BE2C (cell line): ENCODE measurements around the gene NFYC.

ENCODE experiments used
- DNase-seq: peaks from one replicate; pipeline ENCODE4 v3.0.0-alpha.2; 2020
- H3K27me3 ChIP-seq: fragments of 250-450 bp; sonication (Bioruptor Pico); 2 replicates; pipeline ENCODE4 v1.5.1; 2020; ENCODE audit warnings: mild to moderate bottlenecking
- H3K36me3 ChIP-seq: fragments of 250-450 bp; sonication (Bioruptor Pico); 2 replicates; pipeline ENCODE4 v1.5.1; 2020; ENCODE audit warnings: mild to moderate bottlenecking
- H3K4me1 ChIP-seq: fragments of 250-450 bp; sonication (Bioruptor Pico); 2 replicates; pipeline ENCODE4 v1.5.1; 2020
- H3K4me3 ChIP-seq: 2 replicates; pipeline ENCODE4 v1.5.1; 2011; ENCODE audit warnings: low read depth, low read length
- H3K9me3 ChIP-seq: fragments of 250-450 bp; sonication (Bioruptor Pico); 2 replicates; pipeline ENCODE4 v1.5.1; 2020
- TF ChIP-seq, protein P1 (sequence below): IDR thresholded peaks from 2 replicates; pipeline ENCODE4 v1.5.1; 2012; ENCODE audit warnings: mild to moderate bottlenecking, low read depth, low read length

The NFYC gene

DNA sequence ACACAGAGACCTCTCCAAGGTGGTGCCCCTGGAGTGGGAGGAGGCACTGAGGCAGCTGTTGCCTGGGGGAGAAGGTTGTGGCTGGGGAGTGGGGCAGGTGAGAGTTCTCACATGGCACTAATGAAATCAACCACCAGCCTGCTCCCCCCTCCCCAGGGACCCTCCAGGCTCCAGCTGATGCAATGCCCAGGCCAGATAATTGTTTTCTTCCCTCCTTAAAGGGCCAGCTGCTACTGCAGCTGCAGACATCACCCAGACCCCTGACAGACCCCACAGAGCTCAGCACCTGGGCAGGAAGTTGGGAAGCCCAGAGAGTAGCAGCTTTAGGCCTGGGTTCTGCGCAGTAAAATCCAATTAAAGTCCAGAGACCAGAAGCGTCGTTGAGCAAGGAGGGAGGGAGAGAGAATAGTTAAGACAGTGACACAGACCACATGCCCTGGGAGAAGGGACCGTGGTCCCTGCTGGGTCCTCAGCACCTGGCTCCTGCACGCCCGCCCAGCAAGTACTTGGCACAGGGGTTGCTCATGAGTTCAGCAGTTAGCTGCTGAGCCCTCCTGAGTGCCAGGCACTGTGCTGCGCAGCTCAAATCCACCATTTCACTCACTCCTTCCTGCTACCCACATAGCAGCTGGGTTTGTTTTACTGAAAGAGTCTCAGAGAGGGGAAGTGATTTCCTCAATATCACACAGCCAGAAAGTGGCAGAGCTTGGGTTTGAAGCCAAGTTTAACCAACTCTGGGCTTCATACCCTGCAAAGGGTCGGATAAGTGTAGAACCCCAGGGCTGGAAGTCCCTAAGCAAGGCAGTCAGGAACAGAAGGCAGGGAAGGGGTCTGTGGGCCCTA, 28.0 kb upstream of the NFYC start:
- peaks cover 8% of the 10 kb centered on the region for H3K4me1 ChIP-seq
- TF ChIP-seq, protein P1, sequence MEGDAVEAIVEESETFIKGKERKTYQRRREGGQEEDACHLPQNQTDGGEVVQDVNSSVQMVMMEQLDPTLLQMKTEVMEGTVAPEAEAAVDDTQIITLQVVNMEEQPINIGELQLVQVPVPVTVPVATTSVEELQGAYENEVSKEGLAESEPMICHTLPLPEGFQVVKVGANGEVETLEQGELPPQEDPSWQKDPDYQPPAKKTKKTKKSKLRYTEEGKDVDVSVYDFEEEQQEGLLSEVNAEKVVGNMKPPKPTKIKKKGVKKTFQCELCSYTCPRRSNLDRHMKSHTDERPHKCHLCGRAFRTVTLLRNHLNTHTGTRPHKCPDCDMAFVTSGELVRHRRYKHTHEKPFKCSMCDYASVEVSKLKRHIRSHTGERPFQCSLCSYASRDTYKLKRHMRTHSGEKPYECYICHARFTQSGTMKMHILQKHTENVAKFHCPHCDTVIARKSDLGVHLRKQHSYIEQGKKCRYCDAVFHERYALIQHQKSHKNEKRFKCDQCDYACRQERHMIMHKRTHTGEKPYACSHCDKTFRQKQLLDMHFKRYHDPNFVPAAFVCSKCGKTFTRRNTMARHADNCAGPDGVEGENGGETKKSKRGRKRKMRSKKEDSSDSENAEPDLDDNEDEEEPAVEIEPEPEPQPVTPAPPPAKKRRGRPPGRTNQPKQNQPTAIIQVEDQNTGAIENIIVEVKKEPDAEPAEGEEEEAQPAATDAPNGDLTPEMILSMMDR, result no peak
- no peaks in the 10 kb centered on the region for H3K27me3 ChIP-seq
- peaks cover 5% of the 10 kb centered on the region for H3K36me3 ChIP-seq
- H3K9me3 ChIP-seq, result no peaks in the 10 kb centered on the region
- H3K4me3 ChIP-seq, result peak overlapping the region; percentile 75
- peak; percentile 87 for DNase-seq

DNA sequence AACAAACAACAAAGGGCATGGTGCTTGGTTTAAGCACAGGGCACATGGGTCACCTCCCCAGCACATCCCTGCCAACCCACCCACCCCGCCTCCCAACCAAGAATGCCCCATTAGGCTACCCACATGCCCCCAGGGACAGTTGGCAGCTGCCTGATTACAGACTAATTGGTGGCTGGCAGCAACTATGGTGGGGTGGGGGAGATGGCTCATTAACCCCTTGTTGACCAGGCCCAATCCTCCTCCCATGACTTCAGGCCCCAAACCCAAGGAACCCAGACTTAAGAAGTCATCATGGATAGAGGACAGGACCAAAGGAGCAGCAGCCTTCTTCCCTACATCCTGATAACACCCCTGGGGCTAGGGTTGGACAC, 27.4 kb upstream of the NFYC start:
- H3K36me3 ChIP-seq, result peaks cover 5% of the 10 kb centered on the region
- no peaks in the 10 kb centered on the region for H3K9me3 ChIP-seq
- TF ChIP-seq, protein P1, result no peak
- DNase-seq, result peak; percentile 71
- H3K27me3 ChIP-seq, result no peaks in the 10 kb centered on the region
- H3K4me3 ChIP-seq, result peak overlapping the region; percentile 75
- H3K4me1 ChIP-seq, result peaks cover 8% of the 10 kb centered on the region

DNA sequence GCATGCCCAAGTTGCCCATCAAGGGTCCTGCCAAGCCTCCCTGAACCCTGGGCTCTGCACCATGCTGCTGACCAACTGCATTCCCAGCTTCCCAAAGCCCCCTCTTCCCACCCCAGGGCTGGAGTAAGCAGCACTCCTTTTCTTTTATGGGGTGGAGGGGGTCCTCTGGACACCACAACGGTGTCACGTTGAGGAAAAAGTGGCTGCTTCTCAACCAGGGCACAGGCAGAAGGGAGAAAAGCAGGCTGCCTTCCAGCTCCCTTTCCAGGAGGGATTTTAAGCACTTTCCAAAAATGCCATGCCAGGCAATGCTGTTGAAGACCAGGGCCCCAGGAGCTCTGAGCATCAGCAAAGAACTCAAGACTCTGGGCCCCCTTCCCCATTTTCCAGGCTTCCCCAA, 26.7 kb upstream of the NFYC start:
- H3K4me3 ChIP-seq, result peak overlapping the region; percentile 75
- H3K36me3 ChIP-seq, result peaks cover 5% of the 10 kb centered on the region
- DNase-seq, result no peak
- TF ChIP-seq, protein P1, result no peak
- H3K4me1 ChIP-seq, result peaks cover 8% of the 10 kb centered on the region
- H3K27me3 ChIP-seq, result no peaks in the 10 kb centered on the region
- H3K9me3 ChIP-seq, result no peaks in the 10 kb centered on the region

DNA sequence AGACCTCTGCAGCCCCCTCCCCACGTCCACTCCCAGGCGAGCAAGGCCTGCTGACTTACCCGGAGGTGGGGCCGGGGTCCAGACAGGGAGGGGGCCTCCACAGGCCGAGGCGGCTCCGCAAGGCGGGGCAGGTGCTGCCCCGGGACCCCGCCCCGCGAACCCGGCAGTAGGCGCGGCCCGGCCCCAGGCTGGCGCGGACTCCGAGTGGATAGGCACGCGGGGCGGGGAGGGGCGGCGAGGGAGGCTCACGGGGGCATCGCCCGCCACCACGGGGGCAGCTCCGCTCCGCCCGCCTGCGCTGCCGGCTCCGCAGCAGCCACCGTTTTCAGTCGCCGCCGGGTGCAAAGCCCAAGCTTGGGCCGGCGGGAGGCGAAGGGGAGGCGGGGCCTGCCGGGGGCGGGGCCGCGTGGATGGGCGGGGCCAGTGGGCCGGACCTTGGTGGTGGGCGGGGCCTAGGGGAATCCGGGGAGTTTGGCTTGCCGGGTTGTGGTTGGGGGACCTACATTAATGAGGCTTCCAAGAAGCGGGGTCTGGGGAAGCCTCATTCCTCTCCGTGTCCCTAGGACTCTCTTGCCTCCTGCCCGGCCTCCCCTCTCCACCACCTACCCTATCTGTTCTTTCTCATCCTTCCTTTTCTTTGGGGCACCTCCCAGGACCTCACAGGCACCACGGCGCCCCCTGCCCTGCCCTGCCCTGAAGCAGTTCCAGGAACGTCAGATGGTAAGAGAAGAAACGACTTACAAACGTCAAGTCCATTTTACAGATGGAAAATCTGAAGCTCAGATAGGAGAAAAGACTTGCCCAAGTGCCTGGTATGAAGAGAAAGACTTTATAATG, 26.0 kb upstream of the NFYC start, which contains the start of gene RIMS3:
Gene RIMS3 (minus strand): TSS at position 348 of the 837 bp plus-strand sequence. CDS start 23,757 bp downstream, outside the sequence.
- Histone ChIP-seq H3K4me1 (peaks cover 8% of the 10 kb centered on the region), H3K27me3 (no peaks in the 10 kb centered on the region), H3K9me3 (no peaks in the 10 kb centered on the region), H3K4me3 (peak within 1 kb of the TSS; percentile 75), H3K36me3 (peaks cover 5% of the 10 kb centered on the region; the same call in 1 of the 2 replicates)
- peak; percentile 80 for DNase-seq
- TF ChIP-seq, protein P1, result peak; percentile 18; the same call in 1 of the 2 replicates

DNA sequence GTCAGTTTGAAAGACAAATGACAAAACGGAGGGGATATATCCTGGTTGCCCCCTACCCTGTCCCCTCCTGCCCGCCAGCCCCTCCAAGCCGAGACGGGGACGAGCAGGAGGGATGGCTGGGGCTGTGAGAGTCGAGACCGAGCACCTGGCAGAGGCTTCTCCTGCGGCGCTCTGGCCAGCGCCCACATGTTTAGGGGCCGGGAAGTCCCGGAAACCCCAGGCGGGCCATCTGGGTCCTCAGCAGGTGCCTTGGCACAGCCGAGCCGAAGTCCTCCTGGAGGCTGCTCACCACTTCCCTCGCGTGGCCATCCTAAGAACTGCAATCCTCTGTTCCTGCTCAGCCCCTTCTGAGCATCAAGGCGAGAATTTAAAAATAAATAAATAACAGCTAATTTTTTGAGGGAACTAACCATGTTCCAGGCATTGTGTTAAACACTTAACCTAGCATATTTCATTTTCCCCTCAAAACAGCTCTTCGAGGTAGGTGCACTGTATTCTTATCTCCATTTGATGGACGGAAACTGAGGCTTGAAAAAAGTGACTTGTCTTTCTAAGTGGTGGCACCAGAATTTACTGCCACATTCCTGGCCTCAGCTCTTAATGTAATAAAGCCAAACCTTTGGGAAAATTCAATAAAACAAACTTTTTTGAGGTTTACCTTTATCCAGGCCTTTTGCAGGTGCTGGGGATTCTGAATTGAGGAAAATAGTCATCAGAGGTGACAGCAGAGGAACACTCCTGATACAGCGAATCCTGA, 22.6 kb upstream of the NFYC start:
- H3K4me3 ChIP-seq, result 0 out of 2 replicates have a peak overlapping the region, but pooled peaks have one; percentile 24
- DNase-seq, result peak; percentile 78
- TF ChIP-seq, protein P1, result peak; percentile 79
- no peaks in the 10 kb centered on the region for H3K27me3 ChIP-seq
- no peaks in the 10 kb centered on the region for H3K36me3 ChIP-seq
- H3K9me3 ChIP-seq, result no peaks in the 10 kb centered on the region
- H3K4me1 ChIP-seq, result no peaks in the 10 kb centered on the region
